ENCODE results near the gene HMCN2.

The HMCN2 gene

DNA sequence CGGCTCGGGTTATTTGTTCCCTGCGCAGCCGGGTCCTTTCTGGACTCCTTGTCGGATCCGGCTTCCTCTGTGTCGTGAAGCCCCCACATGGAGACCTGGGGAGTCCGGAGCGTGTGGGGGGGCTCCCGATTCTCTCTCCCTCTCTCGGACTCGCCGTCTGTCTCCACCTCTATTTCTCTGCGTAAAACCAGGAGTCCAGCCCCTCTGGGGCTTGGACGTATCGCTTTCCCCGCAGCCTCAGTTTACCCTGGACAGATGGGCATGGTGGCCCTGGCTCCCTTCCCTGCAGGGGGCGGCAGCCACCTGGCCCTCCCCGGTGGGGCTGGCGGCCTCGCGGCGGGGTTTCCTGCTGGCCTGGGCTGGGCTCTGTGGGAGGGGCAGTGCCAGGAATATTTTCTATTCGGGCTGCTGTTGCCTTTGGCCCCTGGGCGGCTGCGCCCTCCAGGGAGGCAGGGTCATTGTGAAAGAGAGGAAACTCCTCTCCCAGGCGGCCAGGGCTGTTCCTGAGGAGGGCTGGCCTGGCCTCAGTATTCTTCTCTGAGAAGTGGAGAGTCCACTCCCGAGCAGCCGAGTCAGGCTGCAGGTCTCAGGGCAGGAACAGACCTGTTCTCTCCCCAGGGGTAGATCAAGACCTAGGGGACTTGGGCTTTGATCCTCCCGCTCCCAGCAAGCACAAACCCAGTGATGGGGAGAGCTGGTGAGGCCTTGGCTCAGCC, 179.9 kb downstream of the HMCN2 start:
- DNase-seq (ENCODE audit: low read depth in 2 of 2, low spot score in 1 of 2): no peak

DNA sequence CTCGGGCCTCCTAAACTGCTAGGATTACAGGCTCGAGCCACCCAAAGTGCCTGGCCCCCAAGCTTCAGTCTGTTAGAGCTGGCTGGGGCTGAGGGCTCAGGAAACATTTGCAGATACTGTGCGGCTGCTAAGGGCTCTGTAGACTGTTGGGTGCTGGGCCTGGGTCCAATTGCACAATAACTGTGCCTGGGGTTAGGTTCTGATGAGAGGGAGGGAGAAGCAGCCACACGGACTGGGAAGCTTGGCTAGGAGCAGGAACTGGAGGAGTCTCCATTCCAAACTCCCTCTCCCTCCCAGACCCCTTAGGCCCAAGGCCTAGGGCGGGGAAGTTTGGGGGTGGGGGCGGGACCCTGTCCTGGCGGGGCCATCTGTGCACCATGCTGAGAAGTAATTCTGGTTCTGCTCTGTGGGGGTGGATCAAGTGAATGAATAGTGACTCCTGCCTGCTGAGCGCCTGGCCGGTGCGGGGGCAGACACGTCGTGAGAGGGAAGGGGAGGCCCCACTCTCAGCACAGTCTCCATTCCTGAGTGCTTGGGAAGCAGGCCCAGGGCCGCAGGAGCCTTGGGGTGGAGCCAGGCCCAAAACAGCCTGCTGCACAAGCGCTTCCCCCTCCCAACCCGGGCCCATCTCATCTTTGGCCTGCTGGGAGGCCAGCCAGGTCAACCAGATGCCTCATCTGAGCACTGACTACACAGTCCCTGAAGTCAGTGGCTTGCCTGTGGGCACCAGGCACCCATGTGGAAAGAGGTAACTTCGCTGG, 180.7 kb downstream of the HMCN2 start:
- no peak for DNase-seq (ENCODE audit: low read depth in 2 of 2, low spot score in 1 of 2)

DNA sequence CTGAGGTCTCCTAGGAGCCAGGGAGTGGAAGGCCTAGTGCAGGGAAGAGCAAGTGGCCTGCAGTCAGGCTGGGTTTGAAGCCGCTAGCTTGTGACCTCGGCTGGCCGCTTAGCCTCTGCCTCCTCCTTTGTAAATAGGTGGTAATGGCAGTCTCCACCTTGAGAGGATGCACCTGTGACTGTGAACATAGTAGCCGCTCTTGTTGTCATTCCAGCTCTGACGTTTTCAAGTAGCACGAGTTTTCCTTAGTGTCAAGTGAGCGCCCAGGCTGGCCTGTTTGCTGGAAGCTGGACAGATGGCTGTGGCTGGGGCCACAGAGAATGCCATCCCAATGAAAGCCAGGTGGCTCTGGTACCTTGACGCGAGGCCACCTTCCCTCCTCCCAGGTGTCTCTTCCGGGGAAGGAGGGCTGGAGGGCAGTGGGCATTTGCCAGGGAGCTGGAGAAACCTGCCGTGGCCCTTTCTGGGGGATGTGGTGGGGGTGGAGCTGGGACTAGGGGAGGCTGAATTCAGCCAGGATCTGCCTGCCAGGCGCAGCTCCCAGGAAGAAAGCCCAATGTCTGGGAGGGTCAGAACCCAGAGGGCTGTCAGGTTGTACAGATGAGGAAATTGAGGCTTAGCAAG, 181.7 kb downstream of the HMCN2 start:
- DNase-seq (ENCODE audit: low read depth in 2 of 2, low spot score in 1 of 2): no peak

DNA sequence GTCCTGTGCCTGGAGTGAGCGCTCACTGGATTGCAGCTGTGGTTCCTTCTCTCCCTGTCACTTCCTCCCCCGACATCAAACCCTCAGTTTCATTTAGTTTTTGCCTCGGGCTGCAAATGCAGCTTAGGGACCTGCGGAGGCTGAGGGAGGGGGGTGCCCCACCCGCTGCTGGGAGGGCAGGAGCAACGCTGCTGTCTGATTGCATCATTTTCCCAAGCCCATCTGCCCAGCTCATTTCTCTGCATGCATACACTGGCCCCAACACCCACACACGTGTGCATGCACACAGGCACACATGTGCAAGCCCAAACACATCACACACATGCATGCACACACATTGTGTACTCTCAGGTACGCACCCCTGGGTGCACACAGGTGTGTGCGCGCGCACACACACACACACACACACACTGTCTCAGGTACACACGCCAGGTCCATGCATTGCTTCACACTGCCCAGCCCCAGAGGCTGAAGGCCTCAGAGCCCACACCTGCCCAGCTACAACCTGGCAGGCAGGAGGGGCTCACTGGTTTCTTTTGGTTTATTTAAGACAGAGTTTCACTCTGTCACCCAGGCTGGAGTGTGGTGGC, 182.6 kb downstream of the HMCN2 start:
- DNase-seq (ENCODE audit: low read depth in 2 of 2, low spot score in 1 of 2): no peak

DNA sequence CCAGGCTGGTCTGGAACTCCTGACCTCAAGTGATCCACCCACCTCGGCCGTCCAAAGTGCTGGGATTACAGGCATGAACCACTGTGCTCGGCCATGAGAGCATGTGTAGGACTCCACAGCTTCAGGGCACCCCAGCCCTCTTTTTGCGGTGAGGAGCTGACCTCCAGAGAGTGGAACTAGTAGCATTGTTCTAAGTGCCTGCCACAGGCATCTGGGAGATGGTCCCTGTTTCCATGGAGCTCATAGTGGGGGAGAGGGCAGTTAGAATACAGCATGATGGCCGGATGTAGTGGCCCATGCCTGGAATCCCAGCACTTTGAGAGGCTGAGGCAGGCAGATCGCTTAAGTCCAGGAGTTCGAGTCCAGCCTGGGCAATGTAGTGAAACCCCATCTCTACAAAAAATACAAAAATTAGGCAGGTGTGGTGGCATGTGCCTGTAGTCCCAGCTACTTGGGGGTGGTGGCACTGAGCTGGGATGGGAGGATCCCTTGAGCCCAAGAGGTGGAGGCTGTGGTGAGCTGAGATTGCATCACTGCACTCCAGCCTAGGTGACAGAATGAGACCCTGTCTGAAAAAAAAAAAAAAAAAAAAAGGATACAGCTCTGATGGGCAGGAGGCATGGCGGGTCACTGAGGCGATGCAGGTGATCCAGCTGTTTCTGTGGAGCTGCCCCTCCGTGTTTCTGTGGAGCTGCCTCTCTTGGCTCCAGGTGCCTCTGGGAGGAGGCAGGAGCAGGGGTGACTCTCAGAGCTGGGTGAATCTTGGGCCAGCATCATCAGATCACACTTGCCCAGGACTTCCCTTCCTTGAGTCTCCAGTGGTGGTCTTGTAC, 183.4 kb downstream of the HMCN2 start:
- DNase-seq (ENCODE audit: low read depth in 2 of 2, low spot score in 1 of 2): no peak

DNA sequence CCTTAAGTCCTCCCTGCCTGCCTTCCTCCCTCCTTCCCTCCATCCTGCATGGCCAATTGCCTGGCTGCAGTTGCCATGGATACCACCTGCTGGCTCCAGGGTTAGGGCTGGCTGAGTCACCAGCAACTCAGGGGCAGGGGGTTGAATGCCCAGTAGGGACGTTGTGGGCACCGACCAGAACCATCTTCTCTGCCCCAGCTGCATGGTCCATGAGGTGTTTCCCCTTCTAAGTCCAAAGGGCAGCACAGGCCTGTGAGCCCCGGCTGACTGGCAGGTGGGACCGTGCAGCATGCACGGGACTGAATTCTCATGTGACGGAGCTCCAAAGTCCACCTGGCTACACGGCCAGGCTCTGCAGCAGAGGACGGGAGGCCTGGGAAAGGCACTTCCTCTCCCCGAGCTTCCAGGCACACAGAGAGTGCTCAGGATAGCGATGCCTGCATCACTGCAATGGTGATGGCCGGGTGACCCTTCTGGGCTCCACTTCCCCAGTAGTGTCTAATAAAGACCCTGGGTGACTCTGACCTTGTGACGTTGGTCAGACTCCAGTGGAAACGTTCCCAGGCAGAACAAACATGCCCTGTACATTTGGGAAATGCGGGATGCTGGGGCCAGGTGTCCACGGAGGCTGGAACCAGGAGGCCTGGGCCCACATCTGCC, 184.9 kb downstream of the HMCN2 start:
- no peak for DNase-seq (ENCODE audit: low read depth in 2 of 2, low spot score in 1 of 2)

DNA sequence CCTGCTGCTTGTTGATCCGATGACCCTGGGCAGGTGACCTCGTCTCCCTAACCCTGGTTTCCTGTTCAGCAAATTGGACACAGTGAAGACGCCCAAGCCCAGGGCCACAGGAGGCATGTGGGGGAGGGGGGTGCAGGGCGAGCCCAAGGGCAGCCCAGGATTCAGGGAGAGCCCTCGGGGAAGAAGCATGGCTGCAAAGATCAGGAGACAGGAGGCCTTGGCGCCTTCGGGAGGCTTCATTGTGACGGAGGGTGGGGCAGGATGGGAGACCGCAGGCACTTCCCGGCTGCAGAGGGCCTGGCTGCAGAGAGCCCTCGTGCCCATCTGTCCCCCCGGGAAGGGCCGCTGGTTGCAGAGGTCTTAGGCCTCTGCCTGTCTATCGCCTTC, 185.4 kb downstream of the HMCN2 start:
- no peak for DNase-seq (ENCODE audit: low read depth in 2 of 2, low spot score in 1 of 2)

DNA sequence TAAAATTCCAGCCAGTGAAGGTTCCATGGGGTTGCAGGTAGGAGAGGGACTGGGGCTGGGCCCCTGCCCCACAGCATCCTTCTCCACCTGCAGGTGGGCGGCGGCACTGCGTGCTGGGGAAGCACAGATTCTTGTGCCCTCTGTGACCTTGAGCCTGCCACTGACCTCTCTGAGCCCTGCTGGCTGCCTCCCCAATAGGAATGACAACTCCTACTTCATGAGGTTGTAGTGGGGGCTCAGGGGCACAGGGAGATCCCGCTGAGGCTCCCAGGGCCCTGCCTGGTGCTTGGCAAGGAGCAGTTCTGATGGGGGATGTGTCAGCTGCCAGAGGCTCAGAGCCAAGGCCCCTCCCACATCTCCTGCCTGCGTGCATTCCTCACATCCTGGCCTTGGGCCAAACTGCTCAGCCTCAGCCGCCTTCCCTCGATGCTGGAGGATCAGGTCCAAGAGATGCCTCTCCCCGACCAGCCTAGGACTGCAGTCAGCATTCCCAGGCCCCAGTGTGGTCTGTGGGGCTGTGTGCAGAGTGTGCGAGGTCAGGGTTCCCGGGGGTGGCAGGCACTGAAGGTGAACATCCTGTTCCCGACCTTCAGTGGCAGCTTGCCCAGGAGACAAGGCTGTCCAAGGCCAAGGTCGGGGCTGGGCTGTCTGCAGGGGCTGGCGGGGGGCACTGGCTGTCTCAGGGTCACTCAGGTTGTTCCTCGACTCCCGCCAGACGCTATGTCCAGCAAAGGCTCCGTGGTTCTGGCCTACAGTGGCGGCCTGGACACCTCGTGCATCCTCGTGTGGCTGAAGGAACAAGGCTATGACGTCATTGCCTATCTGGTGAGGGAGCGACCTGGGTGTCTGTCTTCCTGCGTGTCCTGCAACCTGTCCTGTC, 186.2 kb downstream of the HMCN2 start:
- DNase-seq (ENCODE audit: low read depth in 2 of 2, low spot score in 1 of 2): no peak

DNA sequence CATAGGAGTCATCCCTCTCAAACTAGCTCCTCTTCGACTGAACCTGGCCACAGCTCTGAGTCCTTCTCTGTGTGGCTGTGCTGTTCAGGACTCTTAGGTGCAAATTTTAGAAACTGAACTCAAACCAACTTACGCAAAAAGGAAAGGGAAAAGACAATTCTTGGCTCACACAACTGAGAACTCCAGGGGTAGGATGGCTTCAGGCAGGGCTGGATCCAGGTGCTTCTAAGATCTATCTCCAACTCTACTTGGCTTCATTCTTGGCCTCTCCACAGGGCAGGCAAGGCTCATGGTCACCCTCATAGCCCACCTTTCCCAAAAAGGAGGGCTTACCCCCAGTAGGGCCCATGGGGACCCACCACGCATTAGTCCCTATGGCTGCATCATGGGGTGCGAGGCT, 187.3 kb downstream of the HMCN2 start:
- no peak for DNase-seq (ENCODE audit: low read depth in 2 of 2, low spot score in 1 of 2)

DNA sequence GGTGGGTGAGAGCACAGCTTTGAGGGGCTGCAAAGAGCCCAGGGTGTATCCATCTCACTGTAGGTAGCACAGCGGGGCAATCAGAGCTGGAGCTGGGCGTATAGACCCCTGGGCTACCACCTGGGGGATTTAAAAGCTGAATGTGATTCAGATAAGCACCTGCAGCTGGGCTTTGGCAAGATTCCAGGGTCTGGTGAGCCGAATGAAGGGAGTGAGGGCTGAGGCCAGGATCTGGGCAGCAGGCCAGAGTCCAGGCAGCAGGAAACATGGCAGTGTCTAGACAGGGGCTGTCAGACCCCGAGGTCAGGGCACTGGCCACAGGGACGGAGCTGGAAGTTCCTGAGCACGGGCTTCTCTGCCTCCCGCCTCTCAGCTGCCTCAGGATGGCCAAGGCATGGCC, 187.9 kb downstream of the HMCN2 start:
- no peak for DNase-seq (ENCODE audit: low read depth in 2 of 2, low spot score in 1 of 2)

DNA sequence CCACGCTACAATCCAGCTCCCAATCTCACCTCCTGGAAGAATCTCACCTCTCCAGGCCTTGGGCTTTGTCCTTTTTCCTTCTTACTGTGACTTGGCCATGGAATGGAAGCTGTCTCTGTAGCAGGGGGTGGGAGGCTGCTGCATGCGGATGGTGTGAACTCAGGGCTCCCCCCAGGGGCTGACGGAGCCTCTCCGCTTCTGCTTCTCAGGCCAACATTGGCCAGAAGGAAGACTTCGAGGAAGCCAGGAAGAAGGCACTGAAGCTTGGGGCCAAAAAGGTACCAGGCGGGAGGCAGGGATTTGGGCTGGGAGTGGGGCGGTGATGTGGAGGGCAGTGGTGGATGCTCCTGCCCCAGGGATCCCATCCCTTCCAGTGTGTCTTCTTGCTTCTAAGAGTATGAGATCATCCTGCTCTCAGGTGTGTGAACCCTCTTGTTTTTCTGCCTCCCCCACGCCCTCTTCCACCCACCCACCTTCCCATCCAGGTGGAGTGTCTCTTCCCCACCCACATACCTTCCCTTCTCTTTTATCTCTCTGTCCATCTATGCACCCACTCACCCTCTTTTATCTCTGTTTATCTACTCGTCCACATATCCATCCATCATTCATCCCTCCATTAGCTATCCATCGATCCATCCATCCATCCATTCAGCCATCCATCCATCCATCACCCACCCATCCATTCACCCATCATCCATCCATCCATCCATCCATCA, 188.7 kb downstream of the HMCN2 start:
- no peak for DNase-seq (ENCODE audit: low read depth in 2 of 2, low spot score in 1 of 2)

DNA sequence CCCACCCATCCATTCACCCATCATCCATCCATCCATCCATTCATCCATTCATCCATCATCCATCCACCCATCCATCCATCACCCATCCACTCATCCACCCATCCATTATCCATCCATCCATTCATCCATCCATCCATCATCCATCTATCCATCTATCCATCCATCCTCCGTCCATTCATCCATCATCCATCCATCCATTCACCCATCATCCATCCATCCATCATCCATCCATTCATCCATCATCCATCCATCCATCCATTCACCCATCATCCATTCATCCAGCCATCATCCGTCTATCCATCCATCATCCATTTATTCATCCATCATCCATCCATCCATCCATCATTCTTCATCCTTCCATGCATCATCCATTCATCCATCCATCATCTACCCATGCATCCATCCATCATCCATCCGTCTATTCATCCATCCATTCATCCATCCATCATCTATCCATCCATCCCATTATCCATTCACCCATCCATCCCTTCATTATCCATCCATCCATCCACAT, 189.3 kb downstream of the HMCN2 start:
- DNase-seq (ENCODE audit: low read depth in 2 of 2, low spot score in 1 of 2): no peak

DNA sequence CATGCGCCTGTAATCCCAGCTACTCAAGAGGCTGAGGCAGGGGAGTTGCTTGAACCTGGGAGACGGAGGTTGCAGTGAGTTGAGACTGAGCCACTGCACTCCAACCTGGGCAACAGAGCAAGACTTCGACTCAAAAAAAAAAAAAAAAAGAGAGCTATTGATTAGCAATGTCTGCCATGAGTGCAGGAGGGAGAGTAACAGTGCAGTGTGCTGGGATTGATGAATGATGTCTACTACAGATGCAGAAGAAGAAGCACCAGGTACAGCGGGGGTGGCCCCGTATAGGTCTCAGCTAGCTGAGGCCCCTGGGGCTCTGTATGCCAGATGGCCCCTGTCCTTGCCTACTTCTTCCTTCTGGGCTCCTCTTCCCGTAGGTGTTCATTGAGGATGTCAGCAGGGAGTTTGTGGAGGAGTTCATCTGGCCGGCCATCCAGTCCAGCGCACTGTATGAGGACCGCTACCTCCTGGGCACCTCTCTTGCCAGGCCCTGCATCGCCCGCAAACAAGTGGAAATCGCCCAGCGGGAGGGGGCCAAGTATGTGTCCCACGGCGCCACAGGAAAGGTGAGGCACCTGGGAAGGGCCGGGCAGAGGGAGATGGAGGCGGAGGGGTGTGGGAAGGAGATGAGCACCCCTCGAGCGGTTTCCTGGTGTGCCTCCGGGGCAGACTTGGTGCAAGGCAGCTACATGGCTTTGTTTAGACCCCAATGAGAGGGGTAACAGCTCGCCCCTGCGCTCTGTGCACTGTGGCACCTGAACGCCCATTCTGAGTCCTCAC, 192.7 kb downstream of the HMCN2 start:
- DNase-seq (ENCODE audit: low read depth in 2 of 2, low spot score in 1 of 2): no peak

DNA sequence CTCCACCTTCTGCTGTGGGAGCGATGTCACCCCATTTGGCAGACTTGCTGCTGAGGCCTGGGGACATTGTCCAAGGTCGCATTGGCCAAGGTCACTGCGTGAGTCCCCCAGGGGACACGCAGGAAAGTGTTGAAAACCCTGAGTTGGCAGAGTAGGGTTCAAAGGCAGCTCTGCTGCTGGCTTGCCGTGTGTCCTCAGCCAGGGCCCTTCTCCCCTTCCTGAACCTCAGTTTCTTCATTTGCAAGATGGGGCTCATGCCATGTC, 193.2 kb downstream of the HMCN2 start:
- DNase-seq (ENCODE audit: low read depth in 2 of 2, low spot score in 1 of 2): no peak

DNA sequence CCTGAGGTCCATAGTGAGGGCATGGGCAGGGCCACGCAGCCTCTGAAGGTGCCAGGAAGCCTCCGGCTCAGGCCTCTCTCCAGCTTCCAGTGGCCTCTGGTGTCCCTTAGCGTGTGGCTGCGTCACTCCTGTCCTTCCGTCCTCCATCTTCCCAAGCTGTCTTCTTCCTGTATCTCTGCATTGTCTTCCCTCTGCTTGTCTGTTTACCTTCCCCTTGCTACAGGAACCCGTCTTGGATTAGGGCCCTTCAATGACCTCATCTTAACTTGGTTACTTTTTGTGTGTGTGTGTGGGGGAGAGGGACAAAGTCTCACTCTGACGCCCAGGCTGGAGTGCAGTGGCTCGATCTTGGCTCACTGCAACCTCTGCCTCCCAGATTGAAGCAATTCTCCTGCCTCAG, 193.6 kb downstream of the HMCN2 start:
- no peak for DNase-seq (ENCODE audit: low read depth in 2 of 2, low spot score in 1 of 2)

DNA sequence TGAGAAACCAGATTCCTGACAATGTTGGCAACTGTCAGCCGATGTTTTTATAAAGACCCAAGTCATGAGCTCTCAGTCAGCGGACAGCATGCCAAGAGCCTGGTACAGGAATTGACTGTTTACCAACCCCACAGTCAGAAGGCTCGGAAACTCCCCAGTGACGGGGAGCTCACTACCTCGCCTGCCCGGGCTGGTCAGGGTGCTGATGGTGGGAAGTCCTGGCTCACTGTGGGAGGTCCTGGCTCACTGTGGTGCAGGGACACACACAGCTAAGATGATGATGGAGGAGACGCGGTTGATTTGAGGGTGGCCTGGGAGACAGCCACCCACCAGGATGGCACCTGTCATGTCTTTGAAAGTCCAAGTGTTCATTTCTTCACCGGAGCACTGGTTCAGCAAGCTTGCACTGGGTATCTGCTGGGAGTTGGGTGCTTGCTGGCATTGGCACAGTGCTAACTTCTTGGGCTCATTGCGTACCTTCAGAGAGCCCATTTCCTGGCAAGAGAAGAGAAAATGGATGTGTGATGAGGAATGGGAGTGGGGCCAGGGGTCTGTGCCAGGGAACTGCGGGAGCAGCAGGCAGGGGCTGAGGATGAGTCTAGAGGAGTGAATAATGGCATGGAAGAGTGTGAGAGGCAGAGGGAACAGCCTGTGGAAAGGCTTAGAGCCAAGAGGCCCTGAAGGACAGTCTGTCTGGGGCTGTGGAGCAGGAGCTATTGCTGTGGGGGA, 194.5 kb downstream of the HMCN2 start:
- DNase-seq (ENCODE audit: low read depth in 2 of 2, low spot score in 1 of 2): no peak

DNA sequence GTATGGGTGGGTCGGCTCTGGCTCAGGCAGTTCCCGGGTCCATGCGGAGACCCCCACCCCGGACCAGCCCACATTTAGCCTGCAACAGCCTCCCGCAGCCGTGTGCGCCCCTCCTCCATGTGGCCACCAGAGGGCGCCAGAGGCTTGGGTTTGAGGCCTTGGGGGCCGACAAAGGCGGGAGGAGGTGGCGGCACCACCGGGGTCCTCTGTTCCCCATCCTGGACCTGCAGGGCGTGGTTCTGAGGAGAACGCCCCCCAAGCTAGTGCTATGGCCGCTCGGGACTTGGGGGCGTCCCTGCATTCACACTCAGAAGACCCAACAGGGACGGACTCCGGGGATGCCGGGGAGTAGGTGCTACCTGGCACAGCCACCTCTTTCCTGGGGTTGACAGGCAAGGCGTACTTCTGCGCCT, 195.7 kb downstream of the HMCN2 start:
- peak; percentile 49 to 54 for DNase-seq (ENCODE audit: low read depth in 2 of 2, low spot score in 1 of 2)

DNA sequence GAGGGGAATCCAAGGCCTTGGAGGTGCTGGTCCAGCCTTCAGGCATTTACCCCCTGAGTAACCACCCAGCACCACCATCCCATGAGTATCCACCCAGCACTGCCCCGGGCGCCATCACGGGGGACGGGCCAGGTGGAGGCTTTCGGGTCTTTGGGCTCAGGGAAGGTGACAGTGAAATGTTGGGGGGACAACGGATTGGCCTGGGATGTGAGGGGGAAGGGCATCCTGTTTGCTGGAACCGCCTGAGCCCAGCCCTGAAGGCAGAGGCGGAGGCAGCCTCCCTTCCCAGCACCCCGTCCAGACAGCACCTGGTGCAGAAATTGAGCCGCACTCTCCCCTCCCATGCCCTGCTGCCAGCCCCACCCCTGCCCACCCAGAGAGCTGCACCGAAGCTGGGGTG, 196.2 kb downstream of the HMCN2 start:
- DNase-seq (ENCODE audit: low read depth in 2 of 2, low spot score in 1 of 2): no peak

All from stimulated activated CD8-positive, alpha-beta memory T cell treated with anti-CD3 and anti-CD28 coated beads, Interleukin-4, amount 100 ng/mL, for 1 hour (primary cell).